ENCODE measurements around the gene UIMC1. TPM values are rescaled to one million over a fixed set of nuclear protein-coding genes. Genes with fewer than 3 reads are reported as not detected.

The UIMC1 gene
- total and polyA plus RNA-seq, 2 experiments from 2014 or later = 12.6 to 28.2 TPM

DNA sequence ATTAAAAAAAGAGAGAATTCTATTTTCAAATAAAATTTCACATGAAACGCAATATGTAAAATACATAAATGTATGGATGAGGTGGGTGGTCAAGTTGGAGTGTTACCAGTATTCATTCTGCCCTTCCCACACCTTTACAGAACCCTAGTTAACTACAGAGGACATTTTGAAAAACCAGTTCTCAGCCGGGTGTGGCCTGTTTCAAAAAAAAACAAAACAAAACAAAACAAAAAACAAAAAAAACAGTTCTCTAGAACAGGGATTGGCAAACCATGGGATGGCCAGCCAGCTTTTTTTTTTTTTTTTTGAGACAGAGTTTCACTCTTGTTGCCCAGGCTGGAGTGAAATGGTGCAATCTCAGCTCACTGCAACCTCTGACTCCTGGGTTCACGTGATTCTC is 79.0 kb downstream of the UIMC1 start:
- H3K4me2 ChIP-seq = no peak overlapping the region

DNA sequence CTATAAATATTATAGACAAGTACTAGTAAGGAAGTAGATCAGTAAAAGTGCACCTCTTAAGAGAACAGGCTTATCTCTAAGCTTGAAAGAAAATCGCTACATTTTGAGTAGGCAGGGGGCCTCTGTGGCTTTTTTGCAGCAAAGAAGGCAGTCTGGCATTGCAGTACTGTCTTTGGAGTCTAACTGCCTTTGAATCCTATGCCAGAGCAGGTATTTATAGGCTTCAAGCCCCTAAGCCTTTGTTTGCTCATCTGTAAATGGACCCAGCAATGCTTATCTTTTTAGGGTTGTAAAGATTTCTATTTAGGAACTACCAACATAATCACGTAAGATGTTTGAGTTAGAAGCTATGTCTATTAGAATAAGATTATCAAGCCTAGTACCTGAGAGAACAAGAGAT is 83.8 kb downstream of the UIMC1 start:
- 34% methylated on average over 2 of the region's 2 CpGs for WGBS (ENCODE audit: low lambda C conversion rate, missing lambda C conversion rate)
- TF ChIP-seq, protein P1, sequence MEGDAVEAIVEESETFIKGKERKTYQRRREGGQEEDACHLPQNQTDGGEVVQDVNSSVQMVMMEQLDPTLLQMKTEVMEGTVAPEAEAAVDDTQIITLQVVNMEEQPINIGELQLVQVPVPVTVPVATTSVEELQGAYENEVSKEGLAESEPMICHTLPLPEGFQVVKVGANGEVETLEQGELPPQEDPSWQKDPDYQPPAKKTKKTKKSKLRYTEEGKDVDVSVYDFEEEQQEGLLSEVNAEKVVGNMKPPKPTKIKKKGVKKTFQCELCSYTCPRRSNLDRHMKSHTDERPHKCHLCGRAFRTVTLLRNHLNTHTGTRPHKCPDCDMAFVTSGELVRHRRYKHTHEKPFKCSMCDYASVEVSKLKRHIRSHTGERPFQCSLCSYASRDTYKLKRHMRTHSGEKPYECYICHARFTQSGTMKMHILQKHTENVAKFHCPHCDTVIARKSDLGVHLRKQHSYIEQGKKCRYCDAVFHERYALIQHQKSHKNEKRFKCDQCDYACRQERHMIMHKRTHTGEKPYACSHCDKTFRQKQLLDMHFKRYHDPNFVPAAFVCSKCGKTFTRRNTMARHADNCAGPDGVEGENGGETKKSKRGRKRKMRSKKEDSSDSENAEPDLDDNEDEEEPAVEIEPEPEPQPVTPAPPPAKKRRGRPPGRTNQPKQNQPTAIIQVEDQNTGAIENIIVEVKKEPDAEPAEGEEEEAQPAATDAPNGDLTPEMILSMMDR (IDR thresholded peaks at IDR 0.05; ENCODE audit: poor library complexity) = no peak
- TF ChIP-seq EZH2phosphoT487 (IDR thresholded peaks at IDR 0.05; ENCODE audit: low read depth, severe bottlenecking, unreplicated experiment) (no peak), EZH2 (IDR thresholded peaks at IDR 0.05; ENCODE audit: borderline replicate concordance) (no peak)
- no peak overlapping the region for H2AFZ ChIP-seq
- H3K9me3 ChIP-seq (ENCODE audit: low read depth) = no peaks in the 10 kb centered on the region
- no peak overlapping the region for H3K4me3 ChIP-seq
- no peaks in the 10 kb centered on the region for H3K79me2 ChIP-seq
- H3K9me2 ChIP-seq (replicated peaks; ENCODE audit: insufficient read depth) = no peaks in the 10 kb centered on the region
- no peaks in the 10 kb centered on the region for H3K27me3 ChIP-seq
- H3K27ac ChIP-seq = no peak overlapping the region
- no peaks in the 10 kb centered on the region for H4K20me1 ChIP-seq (ENCODE audit: insufficient read depth, poor library complexity, severe bottlenecking)
- peaks cover 7% of the 10 kb centered on the region for H3K4me1 ChIP-seq (ENCODE audit: insufficient read depth)
- no peak overlapping the region for H3K4me2 ChIP-seq
- DNase-seq (ENCODE audit: low spot score) = no peak
- no peaks in the 10 kb centered on the region for H3K36me3 ChIP-seq (replicated peaks; ENCODE audit: insufficient read depth, low read depth)

More for the DNA sequence above, 79.0 kb downstream of the UIMC1 start:
- WGBS (ENCODE audit: low lambda C conversion rate, missing lambda C conversion rate) = 86% methylated on average over 3 of the region's 3 CpGs
- no peak for DNase-seq (ENCODE audit: low spot score)
- no peaks in the 10 kb centered on the region for H3K36me3 ChIP-seq (replicated peaks; ENCODE audit: insufficient read depth, low read depth)
- H3K27ac ChIP-seq = no peak overlapping the region
- H3K4me3 ChIP-seq = no peak overlapping the region
- no peaks in the 10 kb centered on the region for H3K9me2 ChIP-seq (replicated peaks; ENCODE audit: insufficient read depth)
- TF ChIP-seq EZH2phosphoT487 (IDR thresholded peaks at IDR 0.05; ENCODE audit: low read depth, severe bottlenecking, unreplicated experiment) = no peak
- no peak for TF ChIP-seq EZH2 (IDR thresholded peaks at IDR 0.05; ENCODE audit: borderline replicate concordance)
- TF ChIP-seq, protein P1 (IDR thresholded peaks at IDR 0.05; ENCODE audit: poor library complexity) = no peak
- no peak overlapping the region for H2AFZ ChIP-seq
- no peaks in the 10 kb centered on the region for H3K9me3 ChIP-seq (ENCODE audit: low read depth)
- H4K20me1 ChIP-seq (ENCODE audit: insufficient read depth, poor library complexity, severe bottlenecking) = no peaks in the 10 kb centered on the region
- H3K27me3 ChIP-seq = no peaks in the 10 kb centered on the region
- H3K4me1 ChIP-seq (ENCODE audit: insufficient read depth) = peaks cover 7% of the 10 kb centered on the region
- no peaks in the 10 kb centered on the region for H3K79me2 ChIP-seq

DNA sequence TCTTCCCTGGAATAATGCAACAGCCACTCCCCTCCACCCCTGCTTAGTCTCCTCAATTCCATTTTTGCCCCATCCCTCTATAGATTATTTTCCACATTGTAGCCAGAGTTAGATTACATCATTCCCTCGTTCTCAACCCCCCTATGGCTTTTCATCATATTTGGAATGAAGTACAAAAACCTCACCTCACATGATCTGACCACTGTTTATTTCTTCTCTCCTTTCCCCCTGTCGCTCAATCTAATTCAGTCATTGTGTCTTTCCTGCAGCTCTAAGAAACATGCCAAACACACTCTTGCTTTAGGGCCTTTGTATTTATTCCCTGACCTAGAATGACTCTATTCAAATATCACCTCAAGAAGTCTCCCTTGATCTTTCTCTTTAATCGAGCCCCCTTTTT is 84.9 kb downstream of the UIMC1 start:
- no peak overlapping the region for H3K4me3 ChIP-seq
- no peaks in the 10 kb centered on the region for H3K9me3 ChIP-seq (ENCODE audit: low read depth)
- H3K27ac ChIP-seq = no peak overlapping the region
- no peaks in the 10 kb centered on the region for H3K36me3 ChIP-seq (replicated peaks; ENCODE audit: insufficient read depth, low read depth)
- DNase-seq (ENCODE audit: low spot score) = no peak
- no peaks in the 10 kb centered on the region for H4K20me1 ChIP-seq (ENCODE audit: insufficient read depth, poor library complexity, severe bottlenecking)
- H3K4me2 ChIP-seq = no peak overlapping the region
- no peaks in the 10 kb centered on the region for H3K79me2 ChIP-seq
- peaks cover 7% of the 10 kb centered on the region for H3K4me1 ChIP-seq (ENCODE audit: insufficient read depth)
- 79% methylated on average over 3 of the region's 3 CpGs for WGBS (ENCODE audit: low lambda C conversion rate, missing lambda C conversion rate)
- no peaks in the 10 kb centered on the region for H3K27me3 ChIP-seq
- H3K9me2 ChIP-seq (replicated peaks; ENCODE audit: insufficient read depth) = no peaks in the 10 kb centered on the region
- TF ChIP-seq EZH2phosphoT487 (IDR thresholded peaks at IDR 0.05; ENCODE audit: low read depth, severe bottlenecking, unreplicated experiment) (no peak), EZH2 (IDR thresholded peaks at IDR 0.05; ENCODE audit: borderline replicate concordance) (no peak)
- TF ChIP-seq, protein P1 (IDR thresholded peaks at IDR 0.05; ENCODE audit: poor library complexity) = no peak
- H2AFZ ChIP-seq = no peak overlapping the region

DNA sequence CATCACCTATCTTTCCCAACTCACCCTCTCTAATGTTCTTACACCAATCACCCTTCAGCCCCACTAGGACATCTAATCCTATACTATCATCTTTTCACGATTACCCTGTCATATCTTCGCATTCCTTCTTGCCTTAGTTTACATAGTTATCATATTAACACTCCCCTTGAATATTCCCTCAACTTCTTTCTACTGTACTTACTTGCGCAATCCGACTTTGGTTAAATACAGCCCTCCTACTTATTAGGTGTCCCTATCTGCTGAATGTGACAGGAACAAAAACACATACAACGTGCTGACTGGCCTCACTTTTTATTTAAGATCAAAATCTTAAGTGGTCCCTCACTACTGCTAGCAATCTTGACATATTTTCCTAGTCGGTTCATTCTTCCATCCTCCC is 88.0 kb downstream of the UIMC1 start:
- Histone ChIP-seq H3K79me2 (no peaks in the 10 kb centered on the region), H3K9me2 (replicated peaks; ENCODE audit: insufficient read depth) (no peaks in the 10 kb centered on the region), H3K4me1 (ENCODE audit: insufficient read depth) (peaks cover 7% of the 10 kb centered on the region), H3K9me3 (ENCODE audit: low read depth) (no peaks in the 10 kb centered on the region), H3K4me3 (no peak overlapping the region), H3K27ac (no peak overlapping the region), H2AFZ (no peak overlapping the region), H3K27me3 (no peaks in the 10 kb centered on the region), H4K20me1 (ENCODE audit: insufficient read depth, poor library complexity, severe bottlenecking) (no peaks in the 10 kb centered on the region), H3K36me3 (replicated peaks; ENCODE audit: insufficient read depth, low read depth) (no peaks in the 10 kb centered on the region), H3K4me2 (no peak overlapping the region)
- TF ChIP-seq, protein P1 (IDR thresholded peaks at IDR 0.05; ENCODE audit: poor library complexity) = no peak
- TF ChIP-seq EZH2 (IDR thresholded peaks at IDR 0.05; ENCODE audit: borderline replicate concordance) (no peak), EZH2phosphoT487 (IDR thresholded peaks at IDR 0.05; ENCODE audit: low read depth, severe bottlenecking, unreplicated experiment) (no peak)
- no peak for DNase-seq (ENCODE audit: low spot score)
- 90% methylated on average over 6 of the region's 6 CpGs for WGBS (ENCODE audit: low lambda C conversion rate, missing lambda C conversion rate)
